HG03520 (cell line): ENCODE measurements around the gene KAT7.
"Not testable (repeated sequence)": the region's sequence is repeated elsewhere in the genome, so short reads cannot be mapped to it uniquely, and the experiment has no call there.

Source experiments
- ATAC-seq: cut with Tn5 transposase; IDR thresholded peaks from one replicate; pipeline ENCODE4 v1.9.1; 2021; ENCODE audit warnings: mild to moderate bottlenecking, moderate library complexity; ENCODE audit not compliant: unreplicated experiment

Gene KAT7

DNA sequence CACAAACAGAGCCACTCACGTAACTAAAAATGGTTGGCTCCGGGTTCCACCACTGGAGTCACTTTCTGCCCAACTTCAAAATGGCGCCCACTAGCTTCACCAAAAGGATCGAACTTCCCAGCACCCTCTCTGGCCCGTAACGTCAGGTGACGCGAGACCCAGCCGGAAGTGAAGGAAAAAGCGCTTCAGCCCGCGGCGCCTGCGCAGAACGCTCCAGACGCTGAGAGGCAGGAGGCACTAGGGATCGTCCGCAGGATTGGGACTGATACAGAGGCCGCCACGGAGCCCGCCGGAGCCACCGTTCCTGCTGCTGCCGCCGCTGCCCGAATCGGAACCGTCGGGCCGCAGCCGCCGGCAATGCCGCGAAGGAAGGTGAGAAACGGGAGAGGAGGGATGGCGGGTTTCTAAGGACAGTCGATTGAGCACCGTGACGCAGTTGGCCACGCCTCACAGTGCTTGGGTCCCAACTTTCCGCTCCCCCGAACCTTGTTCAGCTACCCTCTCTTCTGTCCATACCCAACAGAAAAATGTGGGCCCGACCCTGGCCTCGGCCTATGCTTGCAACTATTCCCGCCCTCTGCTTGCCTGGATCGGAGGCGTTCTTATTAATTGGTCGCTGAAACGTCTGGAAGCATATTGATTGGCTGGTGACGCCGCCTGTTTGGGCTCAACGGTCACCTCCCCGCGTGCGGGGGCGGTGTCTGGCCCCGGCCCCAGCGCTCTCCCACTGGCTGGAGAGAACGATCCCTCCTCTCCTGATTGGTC lies at the start of gene KAT7:
KAT7 (plus strand) TSS at position 204 of the 765 bp plus-strand sequence; CDS start at position 358, 154 bp downstream.
- peak; percentile 86 for ATAC-seq

DNA sequence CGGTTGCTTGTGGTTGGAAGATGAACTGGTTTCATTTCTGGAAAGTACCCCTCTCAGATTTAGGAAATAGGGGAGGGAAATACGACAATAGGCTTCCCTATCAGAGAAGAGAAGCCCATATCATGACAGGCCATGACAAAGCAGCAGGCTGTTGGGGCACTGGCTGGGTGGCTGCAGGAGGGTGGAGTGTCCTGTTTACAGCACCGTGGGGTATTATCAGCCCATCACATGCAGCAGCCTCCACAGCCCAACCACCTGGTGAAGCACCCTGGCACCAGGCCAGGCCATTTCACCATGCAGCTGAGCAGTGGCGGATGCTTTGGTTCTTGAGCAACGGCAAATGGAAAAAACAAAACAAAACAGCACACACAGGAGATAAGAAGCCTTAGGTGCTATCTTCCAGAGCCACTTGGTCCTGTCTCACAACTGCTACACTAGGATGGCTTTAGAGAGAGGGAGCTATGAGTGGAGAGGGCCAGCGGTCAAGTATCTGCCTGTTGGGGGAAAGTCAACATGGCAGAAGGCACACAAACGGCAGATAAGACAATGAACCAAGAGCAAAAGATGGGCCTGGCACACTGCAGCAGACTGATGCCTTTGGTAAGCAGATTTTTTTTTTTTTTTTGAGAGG lies 48.7 kb upstream of the KAT7 start:
- no peak for ATAC-seq

DNA sequence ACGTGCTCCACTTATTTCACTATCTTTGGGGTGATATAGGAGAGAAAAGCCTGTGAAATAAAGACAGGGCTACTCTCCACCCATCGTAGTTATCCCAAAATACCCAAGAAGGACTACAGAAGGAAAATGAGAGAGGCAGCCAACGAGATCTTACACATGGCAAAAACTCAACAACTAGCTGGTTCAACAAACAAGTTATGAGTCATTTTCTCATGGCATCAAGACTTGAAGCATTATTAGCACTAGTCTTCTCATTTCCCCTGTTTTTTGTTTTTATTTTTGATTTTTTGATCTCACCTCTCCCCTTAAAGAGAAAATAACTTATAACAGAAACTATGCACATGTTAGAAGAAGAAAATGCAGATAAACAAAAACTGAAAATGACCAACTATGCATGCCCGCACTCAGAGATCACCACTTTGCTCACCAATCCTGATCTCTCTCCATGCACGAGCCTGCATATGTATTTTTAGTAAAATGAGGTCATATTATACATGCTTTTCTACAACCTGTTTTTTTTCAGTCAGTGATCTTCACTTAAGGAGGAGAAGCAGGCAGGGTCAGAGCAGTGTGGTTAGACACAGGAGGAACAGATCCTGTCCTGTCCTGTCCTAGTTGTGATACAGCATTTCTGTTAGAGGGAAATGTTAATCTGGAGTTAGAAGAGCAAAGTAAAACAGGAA lies 47.3 kb upstream of the KAT7 start:
- ATAC-seq: no peak

DNA sequence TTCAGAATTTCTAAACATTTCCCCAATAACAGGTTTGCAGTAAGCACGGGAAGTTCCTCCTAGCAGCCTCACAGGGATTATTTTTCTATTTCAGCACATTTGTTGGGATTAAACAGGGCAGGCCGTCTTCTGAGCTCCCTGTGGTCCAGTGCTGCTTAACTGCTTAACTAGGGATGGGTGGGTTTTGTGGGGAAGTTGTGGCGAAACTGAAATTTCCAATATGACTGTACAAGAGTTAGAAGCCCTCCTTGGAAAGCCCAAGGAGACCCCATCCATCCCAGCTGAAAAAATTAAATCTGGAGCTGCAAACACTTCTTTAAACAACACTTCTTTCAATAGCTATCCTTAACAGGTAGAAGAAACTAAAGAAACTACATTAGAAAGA lies 46.8 kb upstream of the KAT7 start:
- ATAC-seq: no peak

DNA sequence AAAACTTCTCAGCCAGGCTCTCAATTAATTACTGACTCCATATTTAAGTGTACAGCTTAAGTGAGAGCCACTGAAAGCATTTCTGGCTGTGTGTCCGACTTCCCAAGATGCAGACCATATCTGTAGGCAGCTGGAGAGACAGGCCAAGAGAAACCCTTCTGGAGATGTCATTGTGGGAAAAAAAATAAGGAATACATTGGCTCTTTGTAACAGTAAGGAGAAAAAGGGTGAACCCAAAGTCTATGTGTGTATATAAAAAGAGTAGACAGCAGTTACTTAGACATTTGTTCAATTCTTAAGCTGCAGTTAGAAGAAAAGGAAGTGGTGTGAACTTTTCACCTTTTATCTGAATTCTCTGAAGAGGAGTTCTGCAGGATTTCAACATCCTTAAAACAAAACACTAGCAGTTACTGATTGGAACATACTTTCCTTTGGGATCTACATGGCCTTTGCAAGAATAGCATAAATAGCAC lies 46.3 kb upstream of the KAT7 start:
- ATAC-seq: no peak

DNA sequence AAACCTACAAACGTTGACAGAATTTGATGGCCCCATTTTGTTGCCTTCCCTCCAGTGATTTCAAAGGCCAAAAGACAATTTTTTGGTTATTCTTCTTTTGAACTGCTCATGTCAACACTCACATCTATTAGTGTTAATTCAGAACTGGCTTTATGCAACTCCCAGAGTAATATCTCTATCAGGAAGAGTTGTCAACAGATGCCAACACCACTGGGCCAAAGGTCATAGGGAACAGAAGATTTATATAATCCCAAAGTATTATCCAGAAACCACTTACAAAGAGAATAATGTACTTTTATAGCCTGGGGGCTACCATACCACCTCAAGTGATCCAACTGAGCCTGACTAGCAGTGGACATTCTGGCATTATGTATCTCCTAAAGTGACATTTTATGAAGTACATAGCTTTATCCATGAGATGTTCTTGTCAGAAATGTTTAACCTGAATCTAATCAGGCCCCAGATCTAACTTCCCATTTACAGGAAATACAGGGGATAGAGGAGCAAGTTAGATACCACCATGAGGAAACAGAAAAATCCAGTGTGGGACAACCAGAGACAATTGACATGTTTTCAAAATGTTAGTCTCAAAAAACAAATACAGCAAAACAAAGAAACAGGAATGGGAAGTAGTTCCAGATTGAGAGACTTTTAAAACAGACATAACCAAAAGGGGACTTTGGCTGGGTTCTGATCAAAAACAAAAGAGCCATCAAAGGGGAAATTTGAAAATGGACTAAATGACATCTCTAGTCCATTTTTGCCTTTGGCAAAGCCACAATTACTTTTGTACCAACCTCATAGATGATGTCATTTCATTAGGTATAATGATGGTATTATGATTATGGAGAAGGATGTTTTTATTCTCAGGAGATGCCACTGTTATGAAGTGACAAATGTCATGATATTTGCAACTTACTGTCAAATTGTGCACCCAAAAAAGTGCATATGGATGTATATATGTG lies 43.0 kb upstream of the KAT7 start:
- no peak for ATAC-seq

DNA sequence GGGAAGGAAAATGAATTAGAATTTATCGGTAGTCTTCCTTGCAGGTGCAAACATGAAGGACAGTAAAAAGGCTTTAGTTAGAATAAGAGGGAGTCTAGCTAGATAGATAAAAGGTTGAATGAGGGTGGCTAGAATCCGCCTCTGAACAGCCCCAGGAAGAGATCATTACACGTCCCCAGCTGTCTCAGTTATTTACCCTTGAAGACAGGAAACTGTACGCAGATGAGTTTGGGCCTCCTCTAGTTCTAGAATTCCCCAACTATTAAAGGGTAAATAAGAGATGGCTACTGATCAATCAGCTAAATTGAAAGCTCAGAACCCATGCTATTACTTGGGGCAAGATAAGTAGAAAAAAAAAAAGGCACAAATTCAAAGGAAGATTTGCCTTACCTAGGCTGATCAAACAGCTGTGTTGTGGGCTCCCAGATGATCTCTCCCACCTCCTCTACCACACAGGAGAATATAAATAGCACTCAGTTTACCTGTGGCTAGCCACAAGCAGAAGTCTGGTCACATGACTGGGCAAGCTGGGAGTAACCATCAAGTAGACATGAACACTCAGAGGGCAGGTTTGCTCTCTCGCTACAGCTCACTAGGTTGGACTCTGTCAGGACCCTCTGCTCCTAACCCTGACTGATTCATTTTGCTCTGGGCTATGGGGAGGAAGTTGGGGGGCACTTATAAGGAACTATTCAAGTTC lies 41.5 kb upstream of the KAT7 start:
- peak; percentile 33 for ATAC-seq

DNA sequence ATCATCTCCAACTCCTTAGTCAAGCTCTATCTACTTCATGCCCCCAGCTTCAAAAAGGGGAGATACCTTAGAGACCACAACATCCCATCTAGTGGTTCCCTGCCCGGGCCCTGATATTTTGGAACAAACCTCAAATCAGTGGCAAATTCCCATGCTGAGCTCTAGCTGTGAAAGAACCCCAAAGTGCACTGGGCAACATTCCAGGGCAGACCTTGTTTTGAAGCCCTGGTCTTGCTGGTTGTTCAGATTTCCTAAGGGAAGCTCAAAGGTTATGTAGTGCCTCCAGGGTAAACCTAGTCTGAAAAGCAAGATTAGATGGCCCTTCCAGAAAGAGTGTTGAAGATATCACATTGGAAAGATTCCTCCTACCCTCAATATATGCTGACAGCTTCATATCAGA lies 40.8 kb upstream of the KAT7 start:
- ATAC-seq: no peak

DNA sequence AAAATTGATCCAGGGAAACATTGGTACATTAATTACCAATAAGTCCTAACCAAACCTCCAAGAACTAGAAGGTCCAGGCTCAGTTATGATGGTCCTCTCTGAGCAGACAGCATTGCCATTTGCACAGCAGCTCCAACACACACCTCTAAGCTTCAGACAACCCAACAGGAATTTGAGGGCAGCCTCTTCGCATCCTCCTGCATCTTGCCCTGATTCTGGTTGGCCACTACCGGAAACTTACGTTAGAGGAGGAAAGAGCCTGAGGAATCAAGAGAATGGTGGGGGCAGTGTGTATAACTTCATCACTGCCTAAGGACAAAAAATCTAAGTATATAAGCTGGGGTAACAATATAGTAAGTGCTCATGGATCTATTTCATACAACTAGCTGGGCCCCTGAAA lies 40.3 kb upstream of the KAT7 start:
- ATAC-seq: no peak

DNA sequence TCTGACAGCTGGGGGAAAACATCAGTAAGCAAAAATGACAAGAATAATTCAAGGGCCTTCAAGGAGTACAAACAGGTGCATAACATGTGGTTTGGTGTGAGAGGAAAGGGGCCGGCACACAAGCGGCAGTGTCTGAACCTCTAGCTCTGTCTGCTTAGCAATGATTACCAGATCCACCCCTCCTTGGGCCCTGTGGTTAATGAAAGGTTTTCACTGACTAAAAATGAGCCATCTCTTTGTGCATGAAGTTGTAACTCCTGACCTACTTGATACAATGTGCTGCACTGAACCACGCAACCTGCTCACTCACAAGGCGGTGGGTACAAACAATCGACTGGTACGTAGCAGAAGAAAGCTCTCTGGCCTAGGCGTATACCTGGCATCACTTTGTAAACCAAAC lies 39.7 kb upstream of the KAT7 start:
- peak; percentile 76 for ATAC-seq

DNA sequence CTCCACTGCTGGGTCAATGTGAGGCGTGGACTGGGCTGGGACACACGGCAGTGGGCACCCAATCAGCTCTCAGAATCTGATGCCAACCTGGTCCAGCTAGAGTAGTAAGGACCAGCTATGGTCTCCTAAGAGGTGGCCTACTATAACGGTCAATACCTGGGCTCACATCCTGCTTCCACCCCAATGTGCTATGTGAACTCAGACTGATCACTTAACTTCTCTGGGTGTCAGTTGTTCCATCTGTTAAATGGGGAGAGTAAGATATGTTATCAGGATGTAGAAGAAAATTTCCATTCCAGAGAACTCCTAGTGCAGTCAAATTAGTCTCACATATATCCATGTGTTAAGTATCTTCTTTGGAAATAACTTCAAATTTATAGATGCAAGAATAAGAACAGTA lies 38.8 kb upstream of the KAT7 start:
- no peak for ATAC-seq

DNA sequence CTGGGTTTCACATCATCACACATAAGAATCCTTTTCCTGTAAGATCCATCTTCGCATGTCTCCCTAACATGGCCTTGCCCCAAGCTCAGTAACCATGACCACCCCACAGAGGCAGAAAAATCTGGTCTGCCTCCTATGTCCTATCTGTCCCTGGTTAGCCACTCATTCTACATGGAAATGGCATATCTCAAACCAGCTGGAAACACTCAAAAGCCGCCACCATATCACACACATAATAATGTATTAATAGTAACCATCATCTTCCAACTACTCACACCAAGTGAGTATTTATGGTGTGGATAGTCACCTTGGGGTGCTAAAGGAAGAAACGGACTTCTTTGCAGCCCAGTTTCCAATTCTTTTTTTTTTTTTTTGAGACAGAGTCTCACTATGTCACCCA lies 36.0 kb upstream of the KAT7 start:
- no peak for ATAC-seq

DNA sequence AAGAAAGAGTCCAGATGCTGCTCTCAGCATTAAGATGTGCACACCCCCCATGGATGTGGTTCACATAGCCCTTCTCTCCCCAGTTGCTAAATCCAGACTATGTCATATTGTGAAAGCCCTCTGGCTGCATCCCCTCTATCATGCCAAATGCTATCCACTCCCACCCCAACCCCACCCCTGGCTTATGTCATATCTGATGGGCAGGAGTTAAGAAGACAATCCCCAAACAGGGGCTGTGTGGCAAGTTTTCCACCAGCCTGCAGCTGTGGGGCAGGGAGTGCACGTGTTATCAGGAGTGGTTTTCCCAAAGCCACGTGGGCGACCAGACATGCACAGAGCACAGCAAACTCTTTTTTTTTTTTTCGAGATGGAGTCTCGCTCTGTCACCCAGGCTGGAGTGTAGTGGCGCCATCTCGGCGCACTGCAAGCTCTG lies 34.5 kb upstream of the KAT7 start:
- ATAC-seq: no peak

DNA sequence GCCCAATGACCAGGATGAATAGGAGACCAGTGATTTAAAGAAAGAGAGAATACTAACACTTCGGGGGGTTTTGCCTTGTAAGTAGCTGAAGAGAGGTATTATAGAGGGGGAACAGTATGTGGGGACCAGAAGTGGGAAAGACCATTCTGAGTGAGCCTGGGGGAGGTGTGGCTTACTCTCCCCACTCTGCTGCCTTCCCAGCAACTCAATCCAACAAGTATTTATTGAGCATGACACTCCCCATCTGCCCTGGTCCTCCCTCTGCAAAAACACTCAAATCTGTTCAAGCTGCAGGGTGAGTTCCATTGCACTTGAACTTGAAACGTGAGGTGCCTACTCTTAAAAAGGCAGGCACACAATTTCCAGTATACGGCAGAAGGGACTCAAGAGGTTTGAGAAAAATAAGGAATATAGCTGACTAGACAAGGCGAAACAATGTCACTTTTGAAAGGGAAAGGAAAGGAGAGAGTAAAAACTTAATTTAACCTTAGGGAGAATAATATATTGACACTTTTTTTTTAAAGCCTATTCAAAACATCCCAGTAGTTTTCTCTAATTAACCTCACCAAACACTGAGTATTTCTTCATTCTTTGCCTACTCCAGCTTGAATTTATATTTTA lies 32.7 kb upstream of the KAT7 start:
- no peak for ATAC-seq

DNA sequence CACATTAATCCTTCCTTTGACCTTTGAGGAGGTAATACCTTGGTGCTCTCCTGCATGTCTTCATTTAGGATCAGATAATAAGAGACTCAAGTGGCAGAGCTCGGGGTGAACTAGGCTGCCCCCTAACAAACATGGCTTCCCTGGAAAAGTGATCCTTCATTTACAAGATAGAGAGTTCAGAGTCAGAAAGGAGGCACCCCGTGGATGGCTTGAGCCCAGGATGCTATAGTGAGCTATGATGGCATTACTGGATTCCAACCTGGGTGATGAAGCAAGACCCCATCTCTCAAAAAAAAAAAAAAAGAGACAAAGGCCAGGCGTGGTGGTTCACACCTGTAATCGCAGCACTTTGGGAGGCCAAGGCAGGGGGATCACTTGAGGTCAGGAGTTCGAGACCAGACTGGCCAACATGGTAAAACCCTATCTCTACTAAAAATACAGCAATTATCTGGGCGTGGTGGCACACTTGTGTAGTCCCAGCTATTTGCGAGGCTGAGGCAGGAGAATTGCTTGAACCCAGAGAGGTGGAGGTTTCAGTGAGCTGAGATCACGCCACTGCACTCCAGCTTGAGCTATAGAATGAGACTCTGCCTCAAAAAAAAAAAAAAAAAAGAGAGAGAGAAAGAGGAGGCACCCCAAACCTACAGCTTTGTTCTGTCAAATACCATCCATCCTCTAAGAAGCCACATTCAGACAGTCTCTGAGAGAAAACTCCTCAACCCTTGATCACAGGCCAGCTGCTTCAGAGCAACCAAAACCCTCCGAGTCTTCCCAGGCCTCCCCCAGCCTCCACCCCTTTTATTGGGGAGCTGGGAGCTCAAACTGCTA lies 31.9 kb upstream of the KAT7 start:
- no peak for ATAC-seq

DNA sequence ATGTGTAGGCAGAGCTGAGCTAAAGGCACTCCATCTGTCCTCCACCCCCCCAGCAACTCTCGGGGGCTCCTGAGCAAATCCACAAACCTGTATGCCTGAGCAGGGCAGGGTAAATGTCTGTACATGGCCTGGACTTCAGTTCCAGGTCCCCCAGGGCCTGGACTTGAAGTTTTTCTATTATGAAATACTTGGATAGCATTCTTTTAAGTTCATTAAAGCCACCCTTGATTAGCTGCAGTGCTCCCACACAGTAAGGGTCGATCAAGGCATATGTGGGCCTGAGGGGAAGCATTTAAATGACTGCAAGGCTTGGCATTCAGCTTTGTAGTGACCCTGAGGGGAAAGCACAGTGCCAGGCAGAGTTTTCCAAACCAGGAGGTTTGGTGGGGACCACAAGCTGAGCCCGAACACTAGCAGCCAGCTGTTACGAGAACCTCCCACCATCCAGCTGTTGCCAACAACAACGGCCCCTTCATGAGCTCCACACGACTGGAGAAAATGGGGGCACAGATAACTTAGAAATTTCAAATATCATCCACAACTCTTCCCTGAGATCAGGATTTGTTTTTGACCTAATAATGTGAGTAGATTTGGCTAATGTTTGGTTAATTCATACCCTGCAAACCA lies 31.2 kb upstream of the KAT7 start:
- no peak for ATAC-seq

DNA sequence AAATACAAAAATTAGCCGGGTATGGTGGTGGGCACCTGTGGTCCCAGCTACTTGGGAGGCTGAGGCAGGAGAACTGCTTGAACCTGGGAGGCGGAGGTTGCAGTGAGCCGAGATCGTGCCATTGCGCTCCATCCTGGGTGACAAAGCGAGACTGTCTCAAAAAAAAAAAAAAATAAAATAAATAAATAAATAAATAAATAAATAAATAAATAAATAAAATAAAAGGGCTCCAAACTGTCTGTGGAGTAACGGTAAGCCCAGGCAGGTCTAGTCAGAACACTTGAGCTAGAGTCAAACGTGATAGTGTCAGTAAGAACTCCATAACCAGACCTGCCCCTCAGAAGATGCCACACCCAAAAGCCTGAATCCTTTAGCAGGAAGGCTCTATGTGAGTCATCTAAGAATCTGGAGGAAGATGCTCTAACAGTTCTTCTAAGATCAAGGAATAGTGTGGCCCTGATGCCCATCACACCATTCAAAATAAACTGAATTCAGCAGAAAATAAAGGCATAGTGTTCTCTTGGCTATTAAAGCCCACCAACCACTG lies 29.9 kb upstream of the KAT7 start:
- not testable (repeated sequence) for ATAC-seq

DNA sequence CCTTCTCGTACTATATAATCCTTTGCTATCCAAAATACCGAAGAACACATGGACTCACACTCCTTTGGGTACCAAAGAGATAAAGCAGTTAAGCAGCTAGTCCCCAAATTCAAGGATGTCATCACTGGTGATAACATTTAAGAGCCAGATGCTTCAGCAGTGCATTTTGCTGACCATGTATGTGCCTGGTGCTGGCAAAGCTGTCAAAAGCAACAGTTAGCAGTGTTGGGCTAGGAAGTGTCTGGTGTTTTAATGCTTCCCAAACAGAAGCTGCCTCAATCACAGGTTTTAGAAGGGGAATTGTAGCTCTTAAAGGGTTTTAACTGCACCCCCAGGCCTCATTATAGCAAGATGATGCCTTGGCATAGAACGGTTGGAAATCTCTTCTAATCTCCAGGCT lies 29.3 kb upstream of the KAT7 start:
- ATAC-seq: no peak
